Bronchial epithelial cell (primary cell): ENCODE measurements around the gene UCK1. TPM values are rescaled to one million over a fixed set of nuclear protein-coding genes. Genes with fewer than 3 reads are reported as not detected.

ENCODE experiments used
- DNase-seq: peaks from one replicate; pipeline ENCODE4 v3.0.0-alpha.2; 2010; ENCODE audit warnings: low read depth
- FAIRE-seq: peaks from 2 replicates; lab custom pipeline; 2011; peaks lifted over from hg19 to GRCh38; lab: Jason Lieb, UNC
- H3K27me3 ChIP-seq: 2 replicates; pipeline ENCODE4 v1.5.1; 2011; ENCODE audit warnings: low read length; ENCODE audit not compliant: control insufficient read depth, insufficient read depth
- H3K36me3 ChIP-seq: 2 replicates; pipeline ENCODE4 v1.5.1; 2011; ENCODE audit warnings: low read length; ENCODE audit not compliant: control insufficient read depth, insufficient read depth
- H3K4me3 ChIP-seq: 2 replicates; pipeline ENCODE4 v1.5.1; 2011; ENCODE audit warnings: mild to moderate bottlenecking, low read depth, low read length, control low read depth
- CTCF ChIP-seq: IDR thresholded peaks from 2 replicates; pipeline ENCODE4 v1.5.1; 2011; ENCODE audit warnings: mild to moderate bottlenecking, moderate library complexity, low read length, control low read depth, inconsistent platforms; ENCODE audit not compliant: insufficient read depth, severe bottlenecking
- total RNA-seq: library from RNA; depleted of rRNA; stranded (reverse); fragments of >200 nt; gene quantifications from 2 replicates; pipeline ENCODE4 v1.2.1, GENCODE V29; 2014

UCK1 gene
- total RNA-seq, 1 donor from 2014 or later = 15.0 TPM

- no peak for TF ChIP-seq CTCF
- Histone ChIP-seq H3K4me3 (no peak overlapping the region), H3K36me3 (no peaks in the 10 kb centered on the region), H3K27me3 (peaks cover 19% of the 10 kb centered on the region)
- no peak for FAIRE-seq
- no peak for DNase-seq
Measured at GRCh38 chr9:131545786-131546335, 14.8 kb upstream of the UCK1 start.

- peaks cover 19% of the 10 kb centered on the region for H3K27me3 ChIP-seq
- H3K4me3 ChIP-seq = no peak within 1 kb of the TSS
Measured at GRCh38 chr9:131545003-131545785, 14.1 kb upstream of the UCK1 start, which contains the start of gene PRRT1B. Gene PRRT1B (plus strand): TSS chr9:131545523. CDS start chr9:131545616, 93 bp downstream.

GRCh38 chr9:131543141-131543540, 12.1 kb upstream of the UCK1 start:
- DNase-seq = no peak
- Histone ChIP-seq H3K4me3 (no peak overlapping the region), H3K36me3 (no peaks in the 10 kb centered on the region), H3K27me3 (peaks cover 19% of the 10 kb centered on the region)
- TF ChIP-seq CTCF = no peak
- no peak for FAIRE-seq

More at GRCh38 chr9:131545003-131545785, 14.1 kb upstream of the UCK1 start, which contains the start of gene PRRT1B:
- TF ChIP-seq CTCF = no peak
- FAIRE-seq = no peak
- DNase-seq = no peak
- H3K36me3 ChIP-seq = no peaks in the 10 kb centered on the region

GRCh38 chr9:131539223-131539923, 8.3 kb upstream of the UCK1 start:
- DNase-seq (no peak), FAIRE-seq (no peak)
- H3K36me3 ChIP-seq = no peaks in the 10 kb centered on the region
- no peak for TF ChIP-seq CTCF
- no peaks in the 10 kb centered on the region for H3K27me3 ChIP-seq
- no peak overlapping the region for H3K4me3 ChIP-seq

- no peak for DNase-seq
- TF ChIP-seq CTCF = no peak
- no peak for FAIRE-seq
- H3K27me3 ChIP-seq = no peaks in the 10 kb centered on the region
- H3K36me3 ChIP-seq = no peaks in the 10 kb centered on the region
- no peak overlapping the region for H3K4me3 ChIP-seq
Measured at GRCh38 chr9:131537946-131538345, 6.9 kb upstream of the UCK1 start.
